Large intestine (tissue), 3 donors: ENCODE data around the gene RBMS1. TPM values are rescaled to one million over a fixed set of nuclear protein-coding genes. Genes with fewer than 3 reads are reported as not detected.

Experiments used
- DNase-seq, 2 donors: peaks; one replicate each; pipeline versions ENCODE4 v3.0.0 to v3.0.0-alpha.2; 2013
- H3K27ac ChIP-seq: one replicate; pipeline ENCODE4 v1.5.1; 2013; ENCODE audit warnings: low read length
- H3K27me3 ChIP-seq: 2 replicates; pipeline ENCODE4 v1.6.1; 2013; ENCODE audit warnings: low read length; ENCODE audit not compliant: control insufficient read depth, insufficient read depth
- H3K36me3 ChIP-seq: 2 replicates; pipeline ENCODE4 v1.6.1; 2013; ENCODE audit warnings: low read length; ENCODE audit not compliant: control insufficient read depth, insufficient read depth
- H3K4me1 ChIP-seq: one replicate; pipeline ENCODE4 v1.6.1; 2013; ENCODE audit warnings: low read length; ENCODE audit not compliant: control insufficient read depth, insufficient read depth
- H3K4me3 ChIP-seq: one replicate; pipeline ENCODE4 v1.5.1; 2013; ENCODE audit warnings: low read length
- H3K9me3 ChIP-seq: one replicate; pipeline ENCODE4 v1.6.1; 2013; ENCODE audit warnings: mild to moderate bottlenecking, low read depth, low read length, moderate library complexity; ENCODE audit not compliant: control insufficient read depth
- WGBS: methylation state at CpG from one replicate; pipeline ENCODE4 v1.1.5; 2013; ENCODE audit warnings: low lambda C conversion rate; ENCODE audit not compliant: insufficient coverage; 5-methylcytosine and 5-hydroxymethylcytosine counted together
- polyA plus RNA-seq: library from polyadenylated mRNA; unstranded; fragments of 120-200 nt; gene quantifications from one replicate; pipeline ENCODE4 v1.2.1, GENCODE V29; 2013

The RBMS1 gene
- polyA plus RNA-seq, 1 donor = 46.6 TPM

- Histone ChIP-seq H3K36me3 (peaks cover 17% of the 10 kb centered on the region), H3K27me3 (no peaks in the 10 kb centered on the region), H3K4me3 (no peak overlapping the region), H3K9me3 (no peaks in the 10 kb centered on the region), H3K4me1 (no peaks in the 10 kb centered on the region), H3K27ac (no peak overlapping the region)
- WGBS = no CpG with 5 or more reads among the region's 3 CpGs
- no peak for DNase-seq
Observed at GRCh38 chr2:160299540-160299939, 194.1 kb downstream of the RBMS1 start.

GRCh38 chr2:160298960-160299359 lies 194.6 kb downstream of the RBMS1 start:
- H3K9me3 ChIP-seq = no peaks in the 10 kb centered on the region
- no peak overlapping the region for H3K27ac ChIP-seq
- H3K4me3 ChIP-seq = no peak overlapping the region
- DNase-seq = no peak
- no peaks in the 10 kb centered on the region for H3K27me3 ChIP-seq
- no peaks in the 10 kb centered on the region for H3K4me1 ChIP-seq
- WGBS = no CpG with 5 or more reads among the region's 1 CpG
- peaks cover 17% of the 10 kb centered on the region for H3K36me3 ChIP-seq

GRCh38 chr2:160295519-160296207 lies 197.9 kb downstream of the RBMS1 start:
- H3K36me3 ChIP-seq = peaks cover 17% of the 10 kb centered on the region
- 90% methylated on average over 2 of the region's 7 CpGs for WGBS
- H3K4me1 ChIP-seq = no peaks in the 10 kb centered on the region
- no peaks in the 10 kb centered on the region for H3K9me3 ChIP-seq
- no peaks in the 10 kb centered on the region for H3K27me3 ChIP-seq
- H3K4me3 ChIP-seq = no peak overlapping the region
- no peak overlapping the region for H3K27ac ChIP-seq
- DNase-seq = no peak

- peaks cover 13% of the 10 kb centered on the region for H3K36me3 ChIP-seq
- DNase-seq = no peak
- no peaks in the 10 kb centered on the region for H3K27me3 ChIP-seq
- no peaks in the 10 kb centered on the region for H3K4me1 ChIP-seq
- no peak overlapping the region for H3K4me3 ChIP-seq
- H3K27ac ChIP-seq = no peak overlapping the region
- no peaks in the 10 kb centered on the region for H3K9me3 ChIP-seq
Observed at GRCh38 chr2:160294889-160295288, 198.7 kb downstream of the RBMS1 start.

- Histone ChIP-seq H3K4me1 (no peaks in the 10 kb centered on the region), H3K27me3 (no peaks in the 10 kb centered on the region), H3K36me3 (peaks cover 9% of the 10 kb centered on the region), H3K9me3 (no peaks in the 10 kb centered on the region), H3K27ac (no peak overlapping the region), H3K4me3 (no peak overlapping the region)
- DNase-seq = peak in 1 of 2 donors; percentile 26
- no CpG with 5 or more reads among the region's 5 CpGs for WGBS
Observed at GRCh38 chr2:160294339-160294803, 199.2 kb downstream of the RBMS1 start.

GRCh38 chr2:160293391-160294091 lies 200.1 kb downstream of the RBMS1 start:
- Histone ChIP-seq H3K4me1 (no peaks in the 10 kb centered on the region), H3K27me3 (no peaks in the 10 kb centered on the region), H3K9me3 (no peaks in the 10 kb centered on the region), H3K4me3 (no peak overlapping the region), H3K27ac (no peak overlapping the region), H3K36me3 (peaks cover 8% of the 10 kb centered on the region)
- no CpG with 5 or more reads among the region's 6 CpGs for WGBS
- no peak for DNase-seq

- no peak overlapping the region for H3K27ac ChIP-seq
- DNase-seq = no peak
- H3K9me3 ChIP-seq = no peaks in the 10 kb centered on the region
- WGBS = no CpG with 5 or more reads among the region's 1 CpG
- H3K27me3 ChIP-seq = no peaks in the 10 kb centered on the region
- peaks cover 4% of the 10 kb centered on the region for H3K36me3 ChIP-seq
- H3K4me1 ChIP-seq = no peaks in the 10 kb centered on the region
- H3K4me3 ChIP-seq = no peak overlapping the region
Observed at GRCh38 chr2:160292225-160292624, 201.4 kb downstream of the RBMS1 start.

GRCh38 chr2:160291382-160291781 lies 202.2 kb downstream of the RBMS1 start:
- Histone ChIP-seq H3K27ac (no peak overlapping the region), H3K4me3 (no peak overlapping the region), H3K4me1 (no peaks in the 10 kb centered on the region), H3K36me3 (peaks cover 4% of the 10 kb centered on the region), H3K9me3 (no peaks in the 10 kb centered on the region), H3K27me3 (no peaks in the 10 kb centered on the region)
- DNase-seq = no peak
- 80% methylated on average over 1 of the region's 4 CpGs for WGBS

GRCh38 chr2:160290598-160290997 lies 203.0 kb downstream of the RBMS1 start:
- 100% methylated on average over 1 of the region's 3 CpGs for WGBS
- H3K4me1 ChIP-seq = no peaks in the 10 kb centered on the region

GRCh38 chr2:160289831-160290230 lies 203.8 kb downstream of the RBMS1 start:
- no peak overlapping the region for H3K4me3 ChIP-seq
- no CpG with 5 or more reads among the region's 3 CpGs for WGBS
- H3K27ac ChIP-seq = no peak overlapping the region
- no peaks in the 10 kb centered on the region for H3K27me3 ChIP-seq
- DNase-seq = no peak
- no peaks in the 10 kb centered on the region for H3K9me3 ChIP-seq
- H3K4me1 ChIP-seq = no peaks in the 10 kb centered on the region
- peaks cover 4% of the 10 kb centered on the region for H3K36me3 ChIP-seq

More at GRCh38 chr2:160290598-160290997, 203.0 kb downstream of the RBMS1 start:
- Histone ChIP-seq H3K27ac (no peak overlapping the region), H3K4me3 (no peak overlapping the region), H3K36me3 (peaks cover 4% of the 10 kb centered on the region), H3K27me3 (no peaks in the 10 kb centered on the region), H3K9me3 (no peaks in the 10 kb centered on the region)
- DNase-seq = no peak
